GM23338 (cell line): ENCODE measurements around the gene HS6ST1. TPM values are rescaled to one million over a fixed set of nuclear protein-coding genes. Genes with fewer than 3 reads are reported as not detected.

Experiments used
- ATAC-seq: fragments of 200-7000 bp; cut with Tn5 transposase; 3 replicates; pipeline ENCODE4 v1.9.1; 2020
- DNase-seq: peaks from one replicate; pipeline ENCODE4 v3.0.0-alpha.2; 2015; ENCODE audit warnings: low spot score
- H2AFZ ChIP-seq: fragments of 200-600 bp; sonication (generic); 2 replicates; pipeline ENCODE4 v1.8.0; 2016; ENCODE audit warnings: antibody characterized with exemption, mild to moderate bottlenecking, moderate library complexity
- H3F3A ChIP-seq: fragments of 200-600 bp; sonication (generic); replicated peaks from 2 replicates; pipeline ENCODE4 v1.8.0; 2017; ENCODE audit warnings: antibody characterized with exemption, mixed run types, low read depth
- H3K27ac ChIP-seq: fragments of 200-600 bp; sonication (generic); 2 replicates; pipeline ENCODE4 v1.6.1; 2016; ENCODE audit warnings: low read depth
- H3K27me3 ChIP-seq: fragments of 200-600 bp; sonication (generic); 2 replicates; pipeline ENCODE4 v1.8.0; 2016; ENCODE audit warnings: mild to moderate bottlenecking, mixed run types, moderate library complexity; ENCODE audit not compliant: insufficient read depth
- H3K36me3 ChIP-seq: fragments of 200-600 bp; sonication (generic); 2 replicates; pipeline ENCODE4 v1.8.0; 2016; ENCODE audit warnings: mild to moderate bottlenecking; ENCODE audit not compliant: insufficient read depth
- H3K4me1 ChIP-seq: fragments of 200-600 bp; sonication (generic); 2 replicates; pipeline ENCODE4 v1.8.0; 2016; ENCODE audit warnings: mild to moderate bottlenecking, moderate library complexity; ENCODE audit not compliant: insufficient read depth
- H3K4me2 ChIP-seq: fragments of 200-600 bp; sonication (generic); 2 replicates; pipeline ENCODE4 v1.7.1; 2017; ENCODE audit warnings: mixed run types
- H3K4me3 ChIP-seq: fragments of 200-600 bp; sonication (generic); 2 replicates; pipeline ENCODE4 v1.6.1; 2016; ENCODE audit warnings: mixed run types
- H3K79me2 ChIP-seq: fragments of 200-600 bp; sonication (generic); replicated peaks from 2 replicates; pipeline ENCODE4 v1.8.0; 2017; ENCODE audit warnings: mild to moderate bottlenecking; ENCODE audit not compliant: insufficient read depth
- H3K9me2 ChIP-seq: fragments of 200-600 bp; sonication (generic); 2 replicates; pipeline ENCODE4 v1.8.0; 2017; ENCODE audit not compliant: insufficient read depth
- H4K20me1 ChIP-seq: fragments of 200-600 bp; sonication (generic); replicated peaks from 2 replicates; pipeline ENCODE4 v1.8.0; 2017; ENCODE audit warnings: mild to moderate bottlenecking; ENCODE audit not compliant: insufficient read depth
- H3K27ac Mint-ChIP-seq: 2 replicates; pipeline ENCODE4 v1.8.0; 2020; ENCODE audit warnings: inconsistent platforms, mild to moderate bottlenecking, moderate library complexity, mixed read lengths
- H3K27me3 Mint-ChIP-seq: 3 replicates; pipeline ENCODE4 v1.8.0; 2022; ENCODE audit warnings: low read depth, mild to moderate bottlenecking, moderate library complexity, mixed read lengths, inconsistent platforms; ENCODE audit not compliant: insufficient read depth, poor library complexity
- H3K36me3 Mint-ChIP-seq: 3 replicates; pipeline ENCODE4 v1.8.0; 2021; ENCODE audit warnings: low read depth, mild to moderate bottlenecking, inconsistent platforms, moderate library complexity, mixed read lengths
- H3K4me1 Mint-ChIP-seq: 3 replicates; pipeline ENCODE4 v1.8.0; 2020; ENCODE audit warnings: mild to moderate bottlenecking, inconsistent platforms, mixed read lengths
- H3K4me3 Mint-ChIP-seq: 3 replicates; pipeline ENCODE4 v1.8.0; 2021; ENCODE audit warnings: moderate library complexity, mild to moderate bottlenecking, inconsistent platforms, mixed read lengths
- H3K9me3 Mint-ChIP-seq: 3 replicates; pipeline ENCODE4 v1.8.0; 2020; ENCODE audit warnings: moderate library complexity, mild to moderate bottlenecking, inconsistent platforms, mixed read lengths
- CREB1 ChIP-seq: fragments of 250-450 bp; sonication (Bioruptor Pico); IDR thresholded peaks from 2 replicates; pipeline ENCODE4 v1.5.0; 2020; ENCODE audit warnings: low read depth, mild to moderate bottlenecking, moderate library complexity
- CTCF ChIP-seq, 2 experiments: fragments of 200-600 bp in 1 of 2; sonication (generic) in 1 of 2; conservative IDR thresholded peaks; 2 replicates each; pipeline versions ENCODE4 v1.5.1 to v1.6.1; 2016 to 2017; ENCODE audit warnings: antibody characterized with exemption in 2 of 2, low read depth in 2 of 2, mild to moderate bottlenecking in 2 of 2, moderate library complexity in 1 of 2
- ETS1 ChIP-seq: IDR thresholded peaks from 2 replicates; pipeline ENCODE4 v1.6.1; 2016; ENCODE audit warnings: antibody characterized with exemption
- EZH2 ChIP-seq: fragments of 200-600 bp; sonication (generic); IDR thresholded peaks from one replicate; pipeline ENCODE4 v1.8.0; 2017; ENCODE audit warnings: antibody characterized with exemption, mild to moderate bottlenecking, low read depth; ENCODE audit not compliant: unreplicated experiment
- EZH2phosphoT487 ChIP-seq: fragments of 200-600 bp; sonication (generic); IDR thresholded peaks from one replicate; pipeline ENCODE4 v1.8.1; 2018; ENCODE audit warnings: antibody characterized with exemption; ENCODE audit not compliant: unreplicated experiment
- JUNB ChIP-seq: IDR thresholded peaks from one replicate; pipeline ENCODE4 v1.6.1; 2016; ENCODE audit warnings: antibody characterized with exemption; ENCODE audit not compliant: unreplicated experiment
- NANOG ChIP-seq: IDR thresholded peaks from 2 replicates; pipeline ENCODE4 v1.6.1; 2016; ENCODE audit warnings: antibody characterized with exemption, borderline replicate concordance
- POLR2AphosphoS5 ChIP-seq: IDR thresholded peaks from 2 replicates; pipeline ENCODE4 v1.6.1; 2016; ENCODE audit warnings: antibody characterized with exemption, low read depth
- STAT1 ChIP-seq: IDR thresholded peaks from one replicate; pipeline ENCODE4 v1.6.1; 2016; ENCODE audit warnings: antibody characterized with exemption; ENCODE audit not compliant: unreplicated experiment
- ZNF114 ChIP-seq: fragments of 250-450 bp; sonication (Bioruptor Pico); IDR thresholded peaks from 2 replicates; pipeline ENCODE4 v1.5.0; 2020; ENCODE audit warnings: mild to moderate bottlenecking, moderate library complexity
- ZNF331 ChIP-seq: fragments of 250-450 bp; sonication (Bioruptor Pico); IDR thresholded peaks from 2 replicates; pipeline ENCODE4 v1.5.0; 2020; ENCODE audit warnings: low read depth, mild to moderate bottlenecking, moderate library complexity
- ZNF462 ChIP-seq: fragments of 250-450 bp; sonication (Bioruptor Pico); IDR thresholded peaks from 2 replicates; pipeline ENCODE4 v1.5.0; 2020; ENCODE audit warnings: mild to moderate bottlenecking, moderate library complexity
- polyA plus RNA-seq: library from polyadenylated mRNA; unstranded; fragments of >200 nt; fragmentation: Nextera tagmentation; extraction: Ambion mirVana; gene quantifications from 2 replicates; pipeline ENCODE4 v1.2.1, GENCODE V29; 2016
- total RNA-seq: library from RNA; depleted of rRNA; stranded (reverse); fragments of >200 nt; shearing (Covaris generic); gene quantifications from 2 replicates; pipeline ENCODE4 v1.2.3, GENCODE V29; 2014
- TF ChIP-seq, protein P1 (sequence below): IDR thresholded peaks from one replicate; pipeline ENCODE4 v1.6.1; 2018; ENCODE audit warnings: antibody characterized with exemption; ENCODE audit not compliant: unreplicated experiment

The HS6ST1 gene
- total and polyA plus RNA-seq, 2 experiments from 2014 or later, result 21.1 to 106 TPM

DNA sequence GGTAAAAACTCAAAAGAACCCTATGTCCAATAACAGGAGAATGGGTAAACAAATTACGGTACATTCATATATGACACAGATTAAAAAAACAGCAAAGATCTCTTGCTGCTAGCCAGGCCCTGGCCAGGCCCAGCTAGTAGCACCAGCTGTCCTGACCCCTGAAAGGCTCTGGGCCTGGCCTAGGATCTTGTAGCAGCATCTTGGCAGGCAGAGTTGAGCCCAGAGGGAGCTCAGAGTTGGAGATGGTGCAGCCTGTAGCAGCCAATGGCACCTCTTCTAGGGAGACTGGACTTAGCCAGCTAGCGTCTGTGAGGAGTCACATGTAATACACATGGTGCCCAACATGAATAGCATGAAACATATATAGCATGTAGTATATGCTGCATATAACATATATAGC is 69.1 kb downstream of the HS6ST1 start:
- H3K36me3 Mint-ChIP-seq, result no peaks in the 10 kb centered on the region
- Histone ChIP-seq H3F3A (no peaks in the 10 kb centered on the region), H2AFZ (no peak overlapping the region), H3K27me3 (no peaks in the 10 kb centered on the region), H3K4me3 (no peak overlapping the region), H3K9me2 (no peaks in the 10 kb centered on the region), H3K79me2 (no peaks in the 10 kb centered on the region), H3K36me3 (no peaks in the 10 kb centered on the region), H3K27ac (no peak overlapping the region), H4K20me1 (no peaks in the 10 kb centered on the region), H3K4me1 (no peaks in the 10 kb centered on the region), H3K4me2 (no peak overlapping the region)
- no peaks in the 10 kb centered on the region for H3K9me3 Mint-ChIP-seq
- H3K27ac Mint-ChIP-seq, result no peak overlapping the region
- H3K27me3 Mint-ChIP-seq, result peaks cover 3% of the 10 kb centered on the region
- no peak overlapping the region for H3K4me3 Mint-ChIP-seq
- DNase-seq (no peak), ATAC-seq (no peak)
- H3K4me1 Mint-ChIP-seq, result no peaks in the 10 kb centered on the region
- TF ChIP-seq CREB1 (CRISPR knock-in tag) (no peak), JUNB (no peak), STAT1 (no peak), CTCF (conservative IDR thresholded peaks at IDR 0.05; ENCODE audit: low read depth in 2 of 2) (no peak), POLR2AphosphoS5 (no peak), ZNF331 (no peak), ZNF462 (CRISPR knock-in tag) (no peak), ETS1 (no peak), ZNF114 (no peak), EZH2 (no peak), EZH2phosphoT487 (no peak), NANOG (no peak)
- TF ChIP-seq, protein P1, sequence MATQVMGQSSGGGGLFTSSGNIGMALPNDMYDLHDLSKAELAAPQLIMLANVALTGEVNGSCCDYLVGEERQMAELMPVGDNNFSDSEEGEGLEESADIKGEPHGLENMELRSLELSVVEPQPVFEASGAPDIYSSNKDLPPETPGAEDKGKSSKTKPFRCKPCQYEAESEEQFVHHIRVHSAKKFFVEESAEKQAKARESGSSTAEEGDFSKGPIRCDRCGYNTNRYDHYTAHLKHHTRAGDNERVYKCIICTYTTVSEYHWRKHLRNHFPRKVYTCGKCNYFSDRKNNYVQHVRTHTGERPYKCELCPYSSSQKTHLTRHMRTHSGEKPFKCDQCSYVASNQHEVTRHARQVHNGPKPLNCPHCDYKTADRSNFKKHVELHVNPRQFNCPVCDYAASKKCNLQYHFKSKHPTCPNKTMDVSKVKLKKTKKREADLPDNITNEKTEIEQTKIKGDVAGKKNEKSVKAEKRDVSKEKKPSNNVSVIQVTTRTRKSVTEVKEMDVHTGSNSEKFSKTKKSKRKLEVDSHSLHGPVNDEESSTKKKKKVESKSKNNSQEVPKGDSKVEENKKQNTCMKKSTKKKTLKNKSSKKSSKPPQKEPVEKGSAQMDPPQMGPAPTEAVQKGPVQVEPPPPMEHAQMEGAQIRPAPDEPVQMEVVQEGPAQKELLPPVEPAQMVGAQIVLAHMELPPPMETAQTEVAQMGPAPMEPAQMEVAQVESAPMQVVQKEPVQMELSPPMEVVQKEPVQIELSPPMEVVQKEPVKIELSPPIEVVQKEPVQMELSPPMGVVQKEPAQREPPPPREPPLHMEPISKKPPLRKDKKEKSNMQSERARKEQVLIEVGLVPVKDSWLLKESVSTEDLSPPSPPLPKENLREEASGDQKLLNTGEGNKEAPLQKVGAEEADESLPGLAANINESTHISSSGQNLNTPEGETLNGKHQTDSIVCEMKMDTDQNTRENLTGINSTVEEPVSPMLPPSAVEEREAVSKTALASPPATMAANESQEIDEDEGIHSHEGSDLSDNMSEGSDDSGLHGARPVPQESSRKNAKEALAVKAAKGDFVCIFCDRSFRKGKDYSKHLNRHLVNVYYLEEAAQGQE, result no peak
